Stimulated activated CD8-positive, alpha-beta memory T cell treated with anti-CD3 and anti-CD28 coated beads, Interleukin-15, amount 100 ng/mL, for 48 hours (primary cell): ENCODE results near the gene ADAMTS20.

ENCODE experiments used
- DNase-seq, 2 donors: peaks; one replicate each; pipeline ENCODE4 v3.0.0-alpha.2; 2020; ENCODE audit warnings: low read depth in 2 of 2

ADAMTS20 gene

DNA sequence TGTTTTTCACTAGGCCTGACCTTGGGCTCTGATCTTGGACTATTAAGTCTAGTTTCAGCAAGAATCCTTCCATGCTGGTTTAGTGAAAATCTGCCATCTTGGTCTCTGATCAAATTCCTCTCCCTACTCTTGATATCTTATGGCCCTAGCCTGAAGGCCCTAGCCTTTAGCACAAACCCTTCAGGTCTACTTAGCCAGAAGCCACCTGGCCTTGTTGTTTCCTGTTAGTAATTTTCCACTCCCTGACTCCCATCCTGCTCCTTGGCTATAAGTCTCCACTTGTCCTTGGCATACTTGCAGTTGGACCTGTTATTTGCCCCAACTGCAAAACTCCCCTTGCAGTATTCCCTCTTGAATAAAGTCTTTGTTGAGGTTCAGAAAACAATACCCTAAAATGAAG is 241.4 kb downstream of the ADAMTS20 start:
- no peak for DNase-seq

DNA sequence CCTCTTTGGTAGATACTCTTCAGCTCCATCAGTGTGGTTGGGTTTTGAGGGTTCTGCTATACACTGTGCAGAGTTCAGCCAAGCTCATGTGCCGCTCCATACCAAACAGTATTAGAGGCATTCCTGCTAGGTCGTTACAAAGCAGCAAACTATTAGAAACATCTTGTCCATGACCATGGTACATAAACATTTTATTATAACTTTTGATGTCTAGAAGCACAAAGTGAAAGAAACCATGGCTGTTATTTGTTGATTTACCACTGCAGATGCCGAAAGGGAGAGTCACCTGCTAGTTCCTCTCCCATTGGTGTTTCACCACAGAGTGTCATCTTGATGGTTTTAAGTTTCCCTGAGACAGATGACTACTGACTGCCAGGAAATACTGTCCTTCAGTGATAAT is 242.0 kb downstream of the ADAMTS20 start:
- DNase-seq, result no peak

DNA sequence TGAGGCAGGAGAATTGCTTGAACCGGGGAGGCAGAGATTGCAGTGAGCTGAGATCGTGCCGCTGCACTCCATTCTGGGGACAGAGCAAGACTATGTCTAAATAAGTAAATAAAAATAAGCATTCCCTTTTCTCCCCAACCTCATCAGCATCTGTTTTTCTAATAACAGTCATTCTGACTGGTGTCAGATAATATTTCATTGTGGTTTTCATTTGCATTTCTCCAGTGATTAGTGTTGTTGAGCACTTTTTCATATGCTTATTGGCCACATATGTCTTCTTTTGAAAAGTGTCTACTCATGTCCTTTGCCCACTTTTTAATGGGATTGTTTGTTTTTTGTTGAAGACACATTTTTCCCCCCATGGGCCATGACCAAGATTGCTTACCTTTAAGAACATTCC is 243.2 kb downstream of the ADAMTS20 start:
- DNase-seq, result no peak

DNA sequence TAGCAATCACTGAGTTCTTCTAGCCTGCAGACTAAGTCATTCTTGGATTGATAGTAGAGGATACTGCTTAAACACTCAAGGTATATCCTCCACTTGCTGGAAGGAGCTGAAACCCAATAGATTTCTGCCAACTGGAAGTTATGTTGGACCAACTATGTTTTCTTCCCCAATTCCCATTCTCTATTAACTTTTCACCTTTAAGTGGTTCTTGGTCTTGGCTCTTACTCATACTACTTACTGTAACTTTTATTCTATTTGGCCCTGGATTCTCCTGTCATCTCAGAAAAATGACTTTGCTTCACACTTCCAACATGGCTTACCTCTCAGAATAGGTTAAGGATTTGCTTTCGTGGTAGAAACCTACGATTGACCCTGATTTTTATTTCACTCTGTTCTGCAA is 244.9 kb downstream of the ADAMTS20 start:
- DNase-seq, result no peak

DNA sequence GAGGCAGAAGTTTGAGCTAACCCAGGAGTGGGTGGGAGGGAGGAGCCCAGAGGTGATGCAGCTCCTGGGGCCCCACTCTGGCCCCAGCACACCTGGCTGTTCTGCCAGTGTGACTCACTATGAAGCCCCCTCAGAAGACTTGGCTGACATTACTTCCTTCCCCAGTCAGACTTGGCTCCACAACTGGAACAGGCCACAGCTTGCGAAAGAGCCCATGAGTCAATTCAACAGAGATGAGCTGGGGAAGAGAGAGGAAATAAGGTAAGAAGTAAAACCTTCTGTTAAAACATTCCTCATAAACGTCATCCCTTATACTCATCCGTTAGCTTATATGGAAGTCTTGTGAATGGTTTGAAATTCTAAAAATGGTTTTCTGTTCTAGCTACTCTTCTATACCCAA is 245.9 kb downstream of the ADAMTS20 start:
- DNase-seq, result no peak

DNA sequence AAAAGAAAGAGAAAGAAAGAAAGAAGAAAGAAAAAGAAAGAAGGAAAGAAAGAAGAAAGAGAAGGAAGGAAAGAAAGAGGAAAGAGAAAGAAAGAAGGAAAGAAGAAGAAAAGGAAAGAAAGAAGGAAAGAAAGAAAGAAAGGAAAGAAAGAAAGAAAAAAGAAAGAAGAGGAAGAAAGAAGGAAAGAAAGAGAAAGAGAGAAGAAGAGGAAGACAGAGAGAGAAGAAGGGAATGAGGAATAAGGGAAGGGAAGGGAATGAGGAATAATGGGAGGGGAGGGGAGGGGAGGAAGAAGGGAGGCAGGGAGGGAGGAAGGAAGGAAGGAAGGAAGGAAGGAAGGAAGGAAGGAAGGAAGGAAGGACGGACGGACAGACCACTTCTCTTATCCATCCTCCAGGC is 246.9 kb downstream of the ADAMTS20 start:
- no peak for DNase-seq
